Measurements from ENCODE around the gene RGL2. TPM values are rescaled to one million over a fixed set of nuclear protein-coding genes. Genes with fewer than 3 reads are reported as not detected.
"Not testable (repeated sequence)": the region's sequence is repeated elsewhere in the genome, so short reads cannot be mapped to it uniquely, and the experiment has no call there.

Gene RGL2
- total and polyA plus RNA-seq, 2 of the 4 experiments (the other 2 are of a cell fraction): 4.1 to 26.9 TPM

DNA sequence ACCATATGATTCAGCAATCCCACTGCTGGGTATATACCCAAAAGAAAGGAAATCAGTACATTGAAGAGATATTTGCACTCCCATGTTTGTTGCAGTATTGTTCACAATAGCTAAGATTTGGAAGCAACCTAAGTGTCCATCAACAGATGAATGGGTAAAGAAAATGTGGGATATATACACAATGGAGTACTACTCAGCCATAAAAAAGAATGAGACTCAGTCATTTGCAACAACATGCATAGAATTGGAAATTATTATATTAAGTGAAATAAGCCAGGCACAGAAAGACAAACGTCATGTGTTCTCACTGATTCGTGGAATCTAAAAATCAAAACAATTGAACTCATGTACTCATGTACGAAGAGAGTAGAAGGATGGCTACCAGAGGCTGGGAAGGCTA, 36.3 kb downstream of the RGL2 start:
- H2AK5ac ChIP-seq (ENCODE audit: low read depth, low read length); H3K23ac ChIP-seq (ENCODE audit: low read depth, low read length); H3K79me1 ChIP-seq (ENCODE audit: low read depth in 1 of 2, low read length in 2 of 2); intact Hi-C loops (cut with micrococcal nuclease); H2BK120ac ChIP-seq (ENCODE audit: low read depth, low read length); H2BK5ac ChIP-seq (ENCODE audit: low read depth, low read length, poor library complexity, severe bottlenecking); H4K91ac ChIP-seq (ENCODE audit: insufficient read depth, low read depth, low read length); DNase-seq; H3K4me1 ChIP-seq (ENCODE audit: control insufficient read depth, insufficient read depth, low read length); H4K8ac ChIP-seq (ENCODE audit: low read depth in 2 of 2, low read length in 2 of 2); in situ Hi-C loops (cut with MboI; ENCODE audit: low sequenced_read_pairs); ATAC-seq (ENCODE audit: low read depth); H3K9me3 ChIP-seq (ENCODE audit: control insufficient read depth, insufficient read depth, low read length); H3K9me1 ChIP-seq (ENCODE audit: insufficient read depth, low read length); H3K9ac ChIP-seq (ENCODE audit: low read depth, low read length); dilution Hi-C loops (cut with HindIII; ENCODE audit: low sequenced_read_pairs, unreplicated experiment); H4K20me1 ChIP-seq (ENCODE audit: insufficient read depth, low read length); H4K5ac ChIP-seq (ENCODE audit: low read depth, low read length); H3K4ac ChIP-seq (ENCODE audit: low read depth, low read length); H2BK20ac ChIP-seq (ENCODE audit: low read depth, low read length); POLR2A ChIA-PET (ENCODE audit: unreplicated experiment); H3K18ac ChIP-seq (ENCODE audit: low read depth, low read length); H3K4me2 ChIP-seq (ENCODE audit: low read depth, low read length); H3K27me3 ChIP-seq (ENCODE audit: control insufficient read depth, insufficient read depth, low read length); H2AFZ ChIP-seq (replicated peaks; ENCODE audit: low read length, poor library complexity); H3K4me3 ChIP-seq (ENCODE audit: insufficient read depth, low read depth, low read length); BruUV-seq (replicated peaks); H2BK15ac ChIP-seq (ENCODE audit: low read depth, low read length); H3K27ac ChIP-seq (ENCODE audit: insufficient read depth, low read length); H3K56ac ChIP-seq (ENCODE audit: extremely low read depth, insufficient read depth, low read length); H2AK9ac ChIP-seq (replicated peaks; ENCODE audit: low read depth, low read length, poor library complexity); H3K14ac ChIP-seq (replicated peaks; ENCODE audit: low read depth, low read length): not testable (repeated sequence)
- WGBS, 2 experiments (ENCODE audit: extremely low coverage in 2 of 2, insufficient read length in 1 of 2): no CpG with 5 or more reads among the region's 3 CpGs
- CTCF ChIA-PET: interaction anchor here (0.6 kb wide), 1 partner anchor 12 kb away, joined by 3 read pairs; no protein-coding TSS in a partner anchor
- H3K36me3 ChIP-seq (ENCODE audit: control insufficient read depth, insufficient read depth, low read length): peaks cover 47% of the 10 kb centered on the region

Measured in IMR-90 (cell line).